ENCODE results near the gene ZHX3.
A peak's percentile ranks its signal among the peaks of the same experiment; 100 is the strongest.

Gene ZHX3

GRCh38 chr20:41167481-41168253, 149.9 kb downstream of the ZHX3 start:
- peaks cover 100% of the 10 kb centered on the region for H3K36me3 Mint-ChIP-seq
- H3K9me3 Mint-ChIP-seq = no peaks in the 10 kb centered on the region
- ATAC-seq (peak; percentile 26), DNase-seq (ENCODE audit: low spot score in 2 of 2) (no peak)
- peak overlapping the region; percentile 92 for H3K27ac Mint-ChIP-seq
- H3K4me3 Mint-ChIP-seq = no peak overlapping the region
- H3K4me1 Mint-ChIP-seq = peaks cover 78% of the 10 kb centered on the region

- peak overlapping the region; percentile 92 for H3K27ac Mint-ChIP-seq
- H3K36me3 Mint-ChIP-seq = peaks cover 100% of the 10 kb centered on the region
- peaks cover 83% of the 10 kb centered on the region for H3K4me1 Mint-ChIP-seq
- no peaks in the 10 kb centered on the region for H3K9me3 Mint-ChIP-seq
- DNase-seq (ENCODE audit: low spot score in 2 of 2) (no peak), ATAC-seq (no peak)
- no peak overlapping the region for H3K4me3 Mint-ChIP-seq
Observed at GRCh38 chr20:41167118-41167470, 150.4 kb downstream of the ZHX3 start.

GRCh38 chr20:41166201-41167117, 151.1 kb downstream of the ZHX3 start:
- H3K4me1 Mint-ChIP-seq = peaks cover 83% of the 10 kb centered on the region
- no peak overlapping the region for H3K4me3 Mint-ChIP-seq
- peak overlapping the region; percentile 92 for H3K27ac Mint-ChIP-seq
- ATAC-seq (no peak), DNase-seq (ENCODE audit: low spot score in 2 of 2) (no peak)
- no peaks in the 10 kb centered on the region for H3K9me3 Mint-ChIP-seq
- H3K36me3 Mint-ChIP-seq = peaks cover 100% of the 10 kb centered on the region

- ATAC-seq (no peak), DNase-seq (ENCODE audit: low spot score in 2 of 2) (no peak)
- H3K4me3 Mint-ChIP-seq = no peak overlapping the region
- peak overlapping the region; percentile 74 for H3K27ac Mint-ChIP-seq
- H3K4me1 Mint-ChIP-seq = peaks cover 88% of the 10 kb centered on the region
- no peaks in the 10 kb centered on the region for H3K9me3 Mint-ChIP-seq
- H3K36me3 Mint-ChIP-seq = peaks cover 100% of the 10 kb centered on the region
Observed at GRCh38 chr20:41165001-41165882, 152.3 kb downstream of the ZHX3 start.

GRCh38 chr20:41163821-41164220, 153.7 kb downstream of the ZHX3 start:
- no peak overlapping the region for H3K4me3 Mint-ChIP-seq
- no peak for DNase-seq (ENCODE audit: low spot score in 2 of 2)
- H3K9me3 Mint-ChIP-seq = no peaks in the 10 kb centered on the region
- H3K27ac Mint-ChIP-seq = peak overlapping the region; percentile 79
- peaks cover 100% of the 10 kb centered on the region for H3K36me3 Mint-ChIP-seq
- ATAC-seq = no peak
- peaks cover 92% of the 10 kb centered on the region for H3K4me1 Mint-ChIP-seq

GRCh38 chr20:41162396-41162795, 155.1 kb downstream of the ZHX3 start:
- ATAC-seq (no peak), DNase-seq (ENCODE audit: low spot score in 2 of 2) (no peak)
- Mint-ChIP-seq H3K9me3 (no peaks in the 10 kb centered on the region), H3K27ac (peak overlapping the region; percentile 98), H3K4me1 (peaks cover 94% of the 10 kb centered on the region), H3K36me3 (peaks cover 96% of the 10 kb centered on the region), H3K4me3 (peak overlapping the region; percentile 78)

GRCh38 chr20:41161886-41162285, 155.6 kb downstream of the ZHX3 start:
- no peak for ATAC-seq
- peaks cover 96% of the 10 kb centered on the region for H3K36me3 Mint-ChIP-seq
- no peaks in the 10 kb centered on the region for H3K9me3 Mint-ChIP-seq
- peak overlapping the region; percentile 98 for H3K27ac Mint-ChIP-seq
- peaks cover 94% of the 10 kb centered on the region for H3K4me1 Mint-ChIP-seq
- peak overlapping the region; percentile 78 for H3K4me3 Mint-ChIP-seq
- DNase-seq (ENCODE audit: low spot score in 2 of 2) = no peak

GRCh38 chr20:41160686-41161085, 156.8 kb downstream of the ZHX3 start:
- Mint-ChIP-seq H3K36me3 (peaks cover 91% of the 10 kb centered on the region), H3K4me3 (peak overlapping the region; percentile 78), H3K9me3 (no peaks in the 10 kb centered on the region), H3K4me1 (peaks cover 94% of the 10 kb centered on the region), H3K27ac (peak overlapping the region; percentile 98)
- no peak for DNase-seq (ENCODE audit: low spot score in 2 of 2)
- no peak for ATAC-seq

- Mint-ChIP-seq H3K9me3 (no peaks in the 10 kb centered on the region), H3K4me3 (peak overlapping the region; percentile 78), H3K27ac (peak overlapping the region; percentile 98), H3K36me3 (peaks cover 80% of the 10 kb centered on the region), H3K4me1 (peaks cover 97% of the 10 kb centered on the region)
- DNase-seq (ENCODE audit: low spot score in 2 of 2) (no peak), ATAC-seq (no peak)
Observed at GRCh38 chr20:41159547-41159946, 158.0 kb downstream of the ZHX3 start.

GRCh38 chr20:41158082-41158625, 159.4 kb downstream of the ZHX3 start:
- Mint-ChIP-seq H3K36me3 (peaks cover 66% of the 10 kb centered on the region), H3K9me3 (no peaks in the 10 kb centered on the region), H3K4me3 (peak overlapping the region; percentile 78), H3K4me1 (peaks cover 99% of the 10 kb centered on the region), H3K27ac (peak overlapping the region; percentile 98)
- ATAC-seq = no peak
- no peak for DNase-seq (ENCODE audit: low spot score in 2 of 2)

GRCh38 chr20:41155261-41155660, 162.3 kb downstream of the ZHX3 start:
- Mint-ChIP-seq H3K4me3 (peak overlapping the region; percentile 78), H3K27ac (peak overlapping the region; percentile 98), H3K9me3 (no peaks in the 10 kb centered on the region), H3K4me1 (peaks cover 100% of the 10 kb centered on the region), H3K36me3 (peaks cover 37% of the 10 kb centered on the region)
- ATAC-seq = no peak
- no peak for DNase-seq (ENCODE audit: low spot score in 2 of 2)

GRCh38 chr20:41154436-41155176, 162.9 kb downstream of the ZHX3 start:
- H3K4me1 Mint-ChIP-seq = peaks cover 98% of the 10 kb centered on the region
- H3K36me3 Mint-ChIP-seq = peaks cover 30% of the 10 kb centered on the region
- ATAC-seq = no peak
- peak overlapping the region; percentile 98 for H3K27ac Mint-ChIP-seq
- no peak for DNase-seq (ENCODE audit: low spot score in 2 of 2)
- H3K9me3 Mint-ChIP-seq = no peaks in the 10 kb centered on the region
- peak overlapping the region; percentile 53 for H3K4me3 Mint-ChIP-seq

GRCh38 chr20:41152108-41152757, 165.3 kb downstream of the ZHX3 start:
- H3K4me1 Mint-ChIP-seq = peaks cover 97% of the 10 kb centered on the region
- peak overlapping the region; percentile 35 for H3K4me3 Mint-ChIP-seq
- peak overlapping the region; percentile 90 for H3K27ac Mint-ChIP-seq
- peaks cover 16% of the 10 kb centered on the region for H3K36me3 Mint-ChIP-seq
- peaks cover 3% of the 10 kb centered on the region for H3K9me3 Mint-ChIP-seq
- DNase-seq (ENCODE audit: low spot score in 2 of 2) (no peak), ATAC-seq (no peak)
